Testis (tissue), 2 donors: ENCODE measurements around the gene RFC5.

Experiments
- CTCF ChIP-seq, 3 experiments: fragments of 450-650 bp in 2 of 3; fragments of 200-600 bp in 1 of 3; sonication (generic) in 1 of 3; IDR thresholded peaks; one replicate each; pipeline ENCODE4 v1.5.1; 2016 to 2019; ENCODE audit warnings: antibody characterized with exemption in 3 of 3, mild to moderate bottlenecking in 2 of 3, moderate library complexity in 1 of 3
- POLR2A ChIP-seq: fragments of 450-650 bp; IDR thresholded peaks from one replicate; pipeline ENCODE4 v1.6.1; 2017; ENCODE audit warnings: antibody characterized with exemption, mild to moderate bottlenecking, moderate library complexity

DNA sequence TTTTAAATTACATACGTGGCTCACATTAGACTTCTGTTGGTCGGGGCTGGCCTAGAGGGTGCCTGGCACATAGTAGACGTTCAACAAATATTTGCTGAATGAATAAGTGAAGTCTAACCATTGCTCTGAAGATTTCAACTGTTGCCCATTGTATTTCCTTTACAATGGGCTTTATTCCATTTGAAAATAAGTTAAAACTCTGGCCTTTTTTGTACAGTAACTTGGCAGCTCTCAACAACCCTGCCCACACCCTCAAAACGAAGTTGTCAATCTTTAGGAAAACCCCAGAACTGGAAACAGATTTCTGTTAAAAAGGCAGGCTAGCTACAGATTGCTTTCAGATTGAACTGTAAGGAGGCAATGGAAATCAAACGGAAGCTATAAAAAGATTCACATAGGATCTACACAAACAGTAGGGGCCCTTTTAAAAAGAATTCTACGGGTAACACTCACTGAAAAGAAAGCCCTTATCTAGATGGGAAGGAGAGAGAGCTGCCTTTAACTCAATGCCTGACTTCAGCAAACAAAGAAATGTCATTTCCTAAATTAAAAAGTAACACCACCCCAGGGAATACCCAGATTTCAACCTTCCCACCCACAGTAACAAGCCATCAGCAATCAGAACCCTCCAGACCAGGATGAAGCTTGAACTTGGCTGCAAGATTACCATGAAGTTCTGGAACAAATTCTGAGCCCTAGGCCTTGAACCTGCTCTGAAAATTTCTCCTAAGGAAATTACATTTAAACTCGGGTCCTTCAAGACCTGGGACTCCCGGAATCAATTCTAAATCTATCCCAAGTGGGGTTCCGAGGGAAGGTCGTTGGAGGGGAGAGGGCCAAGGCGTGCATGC lies 43.1 kb downstream of the RFC5 start:
- TF ChIP-seq CTCF (IDR thresholded peaks at IDR 0.05) (no peak), POLR2A (no peak)
